Measurements from ENCODE around the gene AAK1. TPM values are rescaled to one million over a fixed set of nuclear protein-coding genes. Genes with fewer than 3 reads are reported as not detected.

AAK1 gene
- polyA plus RNA-seq, 1 experiment = 31.1 TPM

GRCh38 chr2:69572641-69573040 lies 70.9 kb downstream of the AAK1 start:
- H3K4me3 ChIP-seq (ENCODE audit: low read depth, low read length) = no peak overlapping the region
- no peaks in the 10 kb centered on the region for H3K9me3 ChIP-seq (ENCODE audit: control insufficient read depth, insufficient read depth, low read length)
- no peaks in the 10 kb centered on the region for H3K27me3 ChIP-seq (ENCODE audit: control insufficient read depth, insufficient read depth, low read length)
- no peak for DNase-seq (ENCODE audit: low read depth, low spot score)
- TF ChIP-seq, protein P1, sequence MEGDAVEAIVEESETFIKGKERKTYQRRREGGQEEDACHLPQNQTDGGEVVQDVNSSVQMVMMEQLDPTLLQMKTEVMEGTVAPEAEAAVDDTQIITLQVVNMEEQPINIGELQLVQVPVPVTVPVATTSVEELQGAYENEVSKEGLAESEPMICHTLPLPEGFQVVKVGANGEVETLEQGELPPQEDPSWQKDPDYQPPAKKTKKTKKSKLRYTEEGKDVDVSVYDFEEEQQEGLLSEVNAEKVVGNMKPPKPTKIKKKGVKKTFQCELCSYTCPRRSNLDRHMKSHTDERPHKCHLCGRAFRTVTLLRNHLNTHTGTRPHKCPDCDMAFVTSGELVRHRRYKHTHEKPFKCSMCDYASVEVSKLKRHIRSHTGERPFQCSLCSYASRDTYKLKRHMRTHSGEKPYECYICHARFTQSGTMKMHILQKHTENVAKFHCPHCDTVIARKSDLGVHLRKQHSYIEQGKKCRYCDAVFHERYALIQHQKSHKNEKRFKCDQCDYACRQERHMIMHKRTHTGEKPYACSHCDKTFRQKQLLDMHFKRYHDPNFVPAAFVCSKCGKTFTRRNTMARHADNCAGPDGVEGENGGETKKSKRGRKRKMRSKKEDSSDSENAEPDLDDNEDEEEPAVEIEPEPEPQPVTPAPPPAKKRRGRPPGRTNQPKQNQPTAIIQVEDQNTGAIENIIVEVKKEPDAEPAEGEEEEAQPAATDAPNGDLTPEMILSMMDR (IDR thresholded peaks at IDR 0.05; ENCODE audit: low read depth, low read length) = no peak
- CTCF ChIA-PET = interaction anchor here (0.6 to 2.7 kb wide), 2 partner anchors 8 to 157 kb away, joined by 3 to 8 read pairs; no protein-coding TSS in a partner anchor
- no peak overlapping the region for H3K27ac ChIP-seq (ENCODE audit: low read depth, low read length)
- POLR2A ChIA-PET = interaction anchor here (1.2 kb wide), 1 partner anchor 10 kb away, joined by 11 read pairs; no protein-coding TSS in a partner anchor

DNA sequence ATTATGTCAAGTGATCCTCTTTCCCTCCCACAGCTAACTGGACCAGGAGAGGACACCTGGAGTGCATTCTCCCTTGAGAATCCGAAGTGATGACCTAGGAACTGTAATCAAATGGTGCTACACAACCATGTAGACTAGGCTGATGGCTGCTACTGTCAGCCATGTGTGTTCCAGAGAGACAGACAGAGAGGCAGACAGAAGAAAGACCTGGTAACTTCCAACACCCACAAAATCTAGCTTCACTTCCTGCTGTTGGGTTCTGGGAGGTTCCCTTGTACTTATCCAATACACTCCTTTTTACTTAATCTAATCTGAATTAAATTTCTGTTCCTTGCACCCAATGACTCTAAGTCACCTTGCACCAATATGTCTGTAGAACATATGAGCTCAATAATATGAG lies 72.3 kb downstream of the AAK1 start:
- TF ChIP-seq, protein P1 (IDR thresholded peaks at IDR 0.05; ENCODE audit: low read depth, low read length) = no peak
- ChIA-PET POLR2A (no interaction called here), CTCF (no interaction called here)
- no peaks in the 10 kb centered on the region for H3K27me3 ChIP-seq (ENCODE audit: control insufficient read depth, insufficient read depth, low read length)
- no peaks in the 10 kb centered on the region for H3K9me3 ChIP-seq (ENCODE audit: control insufficient read depth, insufficient read depth, low read length)
- no peak overlapping the region for H3K27ac ChIP-seq (ENCODE audit: low read depth, low read length)
- H3K4me3 ChIP-seq (ENCODE audit: low read depth, low read length) = no peak overlapping the region
- no peak for DNase-seq (ENCODE audit: low read depth, low spot score)

DNA sequence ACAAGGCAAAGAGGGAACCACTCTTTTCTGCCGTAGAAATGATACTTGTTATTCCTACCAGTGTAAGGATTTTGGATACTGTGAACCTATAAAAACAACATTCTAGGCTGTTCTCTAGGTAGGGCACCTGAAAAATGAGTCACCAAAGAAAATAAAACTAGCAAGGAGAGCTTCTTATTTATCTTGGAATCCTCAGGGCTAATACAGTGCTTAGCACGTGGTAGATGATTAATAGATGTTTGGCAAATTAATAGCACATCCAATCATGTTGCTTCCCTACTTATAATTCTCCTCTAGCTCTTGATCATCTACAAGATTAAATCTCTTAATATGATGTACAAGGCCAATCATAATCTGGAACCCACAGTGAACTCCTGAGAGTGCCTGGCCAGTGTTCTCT lies 73.1 kb downstream of the AAK1 start:
- Histone ChIP-seq H3K27ac (ENCODE audit: low read depth, low read length) (no peak overlapping the region), H3K27me3 (ENCODE audit: control insufficient read depth, insufficient read depth, low read length) (no peaks in the 10 kb centered on the region), H3K9me3 (ENCODE audit: control insufficient read depth, insufficient read depth, low read length) (no peaks in the 10 kb centered on the region), H3K4me3 (ENCODE audit: low read depth, low read length) (no peak overlapping the region)
- ChIA-PET POLR2A (no interaction called here), CTCF (no interaction called here)
- TF ChIP-seq, protein P1 (IDR thresholded peaks at IDR 0.05; ENCODE audit: low read depth, low read length) = no peak
- no peak for DNase-seq (ENCODE audit: low read depth, low spot score)

- ChIA-PET POLR2A (no interaction called here), CTCF (interaction anchor here (0.7 kb wide), 1 partner anchor 131 kb away, joined by 5 read pairs; the partner anchor contains the start of gene NFU1)
- Histone ChIP-seq H3K9me3 (ENCODE audit: control insufficient read depth, insufficient read depth, low read length) (no peaks in the 10 kb centered on the region), H3K4me3 (ENCODE audit: low read depth, low read length) (no peak overlapping the region), H3K27ac (ENCODE audit: low read depth, low read length) (no peak overlapping the region), H3K27me3 (ENCODE audit: control insufficient read depth, insufficient read depth, low read length) (no peaks in the 10 kb centered on the region)
- TF ChIP-seq, protein P1 (IDR thresholded peaks at IDR 0.05; ENCODE audit: low read depth, low read length) = no peak
- no peak for DNase-seq (ENCODE audit: low read depth, low spot score)
Measured at GRCh38 chr2:69567909-69568300, 75.6 kb downstream of the AAK1 start.

- TF ChIP-seq, protein P1 (IDR thresholded peaks at IDR 0.05; ENCODE audit: low read depth, low read length) = no peak
- CTCF ChIA-PET = interaction anchor here (0.7 kb wide), 1 partner anchor 130 kb away, joined by 5 read pairs; the partner anchor contains the start of gene NFU1
- peak overlapping the region; percentile 13 for H3K27ac ChIP-seq (ENCODE audit: low read depth, low read length)
- H3K27me3 ChIP-seq (ENCODE audit: control insufficient read depth, insufficient read depth, low read length) = no peaks in the 10 kb centered on the region
- no peaks in the 10 kb centered on the region for H3K9me3 ChIP-seq (ENCODE audit: control insufficient read depth, insufficient read depth, low read length)
- no peak overlapping the region for H3K4me3 ChIP-seq (ENCODE audit: low read depth, low read length)
- POLR2A ChIA-PET = no interaction called here
- DNase-seq (ENCODE audit: low read depth, low spot score) = no peak
Measured at GRCh38 chr2:69567157-69567908, 76.2 kb downstream of the AAK1 start.
